Adrenal gland (tissue), 12 donors: ENCODE data around the gene TPH2. TPM values are rescaled to one million over a fixed set of nuclear protein-coding genes. Genes with fewer than 3 reads are reported as not detected.

Source experiments
- DNase-seq, 7 donors: peaks; one replicate each; pipeline ENCODE4 v3.0.0-alpha.2; 2019 to 2020
- H3K27ac ChIP-seq, 5 donors: fragments of 200-600 bp; sonication (generic) in 4 of 5; 1 replicate in 3 of 5; 2 replicates in 2 of 5; pipeline versions ENCODE4 v1.5.1 to v1.8.0; 2016 to 2020; ENCODE audit warnings: mild to moderate bottlenecking in 1 of 5
- H3K27me3 ChIP-seq: fragments of 200-600 bp; 2 replicates; pipeline ENCODE4 v1.8.0; 2021
- H3K36me3 ChIP-seq, 2 donors: fragments of 200-600 bp; replicated peaks in 1 of 2; 1 replicate in 1 of 2; 2 replicates in 1 of 2; pipeline versions ENCODE4 v1.5.1 to v1.8.0; 2018 to 2022
- H3K4me1 ChIP-seq, 2 donors: fragments of 200-600 bp; replicated peaks in 1 of 2; 1 replicate in 1 of 2; 2 replicates in 1 of 2; pipeline versions ENCODE4 v1.5.1 to v1.8.0; 2018 to 2021
- H3K4me3 ChIP-seq, 4 donors: fragments of 200-600 bp; sonication (generic) in 3 of 4; one replicate each; pipeline ENCODE4 v1.5.1; 2016 to 2018
- H3K9me3 ChIP-seq, 3 donors: fragments of 200-600 bp; sonication (generic) in 1 of 3; replicated peaks in 1 of 3; 1 replicate in 2 of 3; 2 replicates in 1 of 3; pipeline versions ENCODE4 v1.5.1 to v1.8.0; 2016 to 2021
- CTCF ChIP-seq, 6 experiments: fragments of 450-650 bp in 4 of 6; fragments of 200-600 bp in 2 of 6; sonication (generic) in 1 of 6; IDR thresholded peaks; 1 replicate in 5 of 6; 2 replicates in 1 of 6; pipeline versions ENCODE4 v1.5.1 to v1.8.0; 2016 to 2021; ENCODE audit warnings: antibody characterized with exemption in 6 of 6, mild to moderate bottlenecking in 2 of 6, moderate library complexity in 1 of 6
- POLR2A ChIP-seq, 2 donors: fragments of 450-650 bp; IDR thresholded peaks; one replicate each; pipeline ENCODE4 v1.6.1; 2017; ENCODE audit warnings: antibody characterized with exemption in 2 of 2, mild to moderate bottlenecking in 2 of 2, moderate library complexity in 1 of 2
- WGBS, 4 donors: extraction: QIAGEN DNeasy Blood & Tissue Kit in 2 of 4; methylation state at CpG; one replicate each; pipeline versions ENCODE4 v1.1.5 to v1.1.7; 2013 to 2017; 5-methylcytosine and 5-hydroxymethylcytosine counted together
- intact Hi-C, 2 donors: fragments of 100-400 bp; cut with DNase I; formaldehyde crosslinking; loops; one replicate each; pipeline versions ENCODE4 v1.14.1 to v1.15.0; 2022 to 2023
- polyA plus RNA-seq, 3 donors: library from polyadenylated mRNA; stranded (reverse); fragments of 200-250 nt in 2 of 3; fragments of 350-450 nt in 1 of 3; fragmentation: Illumina TruSeq in 1 of 3; extraction: RNeasy Lipid Tissue Mini Kit (QIAGEN cat#74804) in 1 of 3; gene quantifications; one replicate each; pipeline ENCODE4 v1.2.3, GENCODE V29; 2013 to 2014
- total RNA-seq, 9 donors: library from RNA; depleted of rRNA in 4 of 9; stranded (reverse); fragments of >200 nt in 4 of 9; fragments of 120-200 nt in 1 of 9; fragmentation: NEBNext Ultra II Directional in 1 of 9; extraction: Animal tissue kit (Norgen Biotek cat#: 25700) in 1 of 9; gene quantifications; one replicate each; pipeline versions ENCODE4 v1.1.0 to v1.2.4, GENCODE V29; 2013 to 2023
- donor health status: healthy with polysubstance abuse.
- donor health status: Bipolar disorder and iron deficiency.
- donor health status: DM: yes; HTN: yes; CAD: no.
- donor health status: DM: no; HTN: no; CAD: no.
- donor health status: DM: no; HTN: no; CAD: no.
- donor health status: DM: yes; HTN: yes; CAD: no.

The TPH2 gene
- total and polyA plus RNA-seq, 12 donors: 0.06 TPM; not detected in 11

DNA sequence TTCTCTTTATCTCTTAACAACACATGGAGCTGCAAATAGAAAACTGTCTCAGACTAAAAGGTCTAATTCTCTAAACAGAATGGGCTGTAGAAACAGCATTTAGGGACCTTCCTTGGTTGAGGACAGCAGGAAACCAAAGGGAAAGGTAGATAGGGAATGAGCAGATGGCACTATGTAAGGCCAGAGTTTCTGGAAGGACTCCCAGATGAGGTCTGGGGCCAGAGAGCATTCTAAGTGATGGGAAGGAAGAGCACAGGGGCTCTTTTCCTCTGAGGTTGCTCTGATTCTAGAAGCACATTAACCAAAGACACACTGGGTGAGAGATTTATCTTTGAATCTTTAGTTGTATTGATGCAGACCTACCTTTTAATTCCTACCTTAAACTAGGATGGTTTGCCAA, 79.4 kb downstream of the TPH2 start:
- Histone ChIP-seq H3K27ac (no peak overlapping the region), H3K4me3 (no peak overlapping the region), H3K27me3 (no peaks in the 10 kb centered on the region), H3K36me3 (no peaks in the 10 kb centered on the region), H3K9me3 (no peaks in the 10 kb centered on the region), H3K4me1 (no peaks in the 10 kb centered on the region)
- TF ChIP-seq CTCF (IDR thresholded peaks at IDR 0.05) (no peak), POLR2A (IDR thresholded peaks at IDR 0.05) (no peak)
- intact Hi-C loops: no loop called here
- no peak for DNase-seq

GRCh38 chr12:72024613-72025012, 86.0 kb downstream of the TPH2 start:
- Histone ChIP-seq H3K27me3 (no peaks in the 10 kb centered on the region), H3K27ac (no peak overlapping the region), H3K9me3 (no peaks in the 10 kb centered on the region), H3K4me1 (no peaks in the 10 kb centered on the region), H3K36me3 (no peaks in the 10 kb centered on the region), H3K4me3 (no peak overlapping the region)
- intact Hi-C loops: no loop called here
- no peak for DNase-seq
- WGBS, 4 donors: 70 to 77% (median 73%) methylated on average over 5 of the region's 5 CpGs
- no peak for TF ChIP-seq CTCF (IDR thresholded peaks at IDR 0.05)
- no peak for TF ChIP-seq POLR2A (IDR thresholded peaks at IDR 0.05)

DNA sequence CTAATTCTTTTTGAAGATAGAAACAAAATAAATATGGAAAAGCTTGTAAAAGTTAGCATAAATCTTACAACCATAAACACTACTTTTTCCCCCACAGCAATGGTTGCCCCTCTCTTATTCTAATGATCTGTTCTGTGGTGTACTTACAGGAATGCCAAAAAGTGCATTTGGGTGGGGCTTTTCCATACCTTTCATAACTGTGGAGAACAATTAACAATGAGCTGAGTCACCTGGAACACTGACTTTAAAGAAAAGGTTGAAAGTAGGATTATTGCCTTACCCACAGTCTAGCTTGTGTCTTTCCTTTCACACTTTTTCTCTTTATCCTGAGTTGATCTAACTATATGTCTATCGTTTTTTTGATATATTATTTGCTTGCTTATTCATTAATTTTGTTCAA, 86.9 kb downstream of the TPH2 start:
- Histone ChIP-seq H3K27ac (no peak overlapping the region), H3K9me3 (no peaks in the 10 kb centered on the region), H3K4me3 (no peak overlapping the region), H3K27me3 (no peaks in the 10 kb centered on the region), H3K4me1 (no peaks in the 10 kb centered on the region), H3K36me3 (no peaks in the 10 kb centered on the region)
- no peak for TF ChIP-seq CTCF (IDR thresholded peaks at IDR 0.05)
- TF ChIP-seq POLR2A (IDR thresholded peaks at IDR 0.05): no peak
- no peak for DNase-seq
- intact Hi-C loops: no loop called here
- 21 to 62% (median 25%) methylated on average over 1 of the region's 1 CpG for WGBS, 4 donors

DNA sequence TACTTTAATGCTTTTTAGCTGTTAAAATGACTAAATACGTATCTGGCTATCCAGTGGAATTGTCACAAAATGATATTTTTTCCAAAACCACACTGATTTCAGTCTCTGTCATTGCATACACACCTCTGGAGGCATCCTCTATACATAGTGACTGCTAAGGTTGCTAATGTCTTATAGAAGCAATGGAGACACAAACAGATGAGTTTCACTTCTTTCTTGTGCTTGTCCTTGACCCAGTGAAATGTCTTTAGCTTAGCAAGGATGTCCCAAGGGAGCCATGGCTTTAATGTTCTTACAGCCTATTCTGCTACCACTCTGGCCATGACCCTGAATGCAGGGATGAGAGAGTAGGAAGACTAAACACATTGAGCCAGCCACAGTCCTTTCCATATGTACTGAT, 90.3 kb downstream of the TPH2 start:
- WGBS, 4 donors: 77 to 88% (median 83%) methylated on average over 1 of the region's 1 CpG
- H3K9me3 ChIP-seq: no peaks in the 10 kb centered on the region
- intact Hi-C loops: no loop called here
- no peak overlapping the region for H3K27ac ChIP-seq
- no peaks in the 10 kb centered on the region for H3K36me3 ChIP-seq
- H3K4me3 ChIP-seq: no peak overlapping the region
- no peak for DNase-seq
- no peaks in the 10 kb centered on the region for H3K27me3 ChIP-seq
- TF ChIP-seq POLR2A (IDR thresholded peaks at IDR 0.05) (no peak), CTCF (IDR thresholded peaks at IDR 0.05) (no peak)
- H3K4me1 ChIP-seq: no peaks in the 10 kb centered on the region
